Measurements from ENCODE around the gene SPEN. TPM values are rescaled to one million over a fixed set of nuclear protein-coding genes. Genes with fewer than 3 reads are reported as not detected.
A peak's percentile ranks its signal among the peaks of the same experiment; 100 is the strongest.
"Not testable (repeated sequence)": the region's sequence is repeated elsewhere in the genome, so short reads cannot be mapped to it uniquely, and the experiment has no call there.

SPEN gene
- 10 to 100 TPM; 37.0 to 41.9 TPM for total RNA-seq

- DNase-seq = peak; percentile 98
- POLR2A ChIA-PET = interaction anchor here (0.6 to 5.2 kb wide), 12 partner anchors 10 to 229 kb away, joined by 3 to 97 read pairs (median 4); partner anchors contain the start of gene ZBTB17
- Mint-ChIP-seq H3K4me3 (peak within 1 kb of the TSS; percentile 98), H3K27ac (peak within 1 kb of the TSS; percentile 93), H3K4me1 (ENCODE audit: low read depth) (peaks cover 45% of the 10 kb centered on the region), H3K36me3 (peaks cover 8% of the 10 kb centered on the region), H3K9me3 (no peaks in the 10 kb centered on the region), H3K27me3 (no peaks in the 10 kb centered on the region)
- CTCF ChIA-PET = interaction anchor here (0.8 to 2.6 kb wide), 5 partner anchors 10 to 160 kb away, joined by 3 to 17 read pairs (median 9); no protein-coding TSS in a partner anchor
- intact Hi-C loops (cut with micrococcal nuclease) = loop anchor here (1.0 to 2.0 kb wide), 4 partner anchors 12 to 320 kb away; partner anchors contain the start of genes DDI2, DNAJC16 and ZBTB17
Measured at GRCh38 chr1:15847100-15847892, at the start of gene SPEN. Gene SPEN, plus strand, starts transcription at chr1:15847707. Its CDS starts 361 bp downstream, at chr1:15848068.

GRCh38 chr1:15799004-15799867, 48.3 kb upstream of the SPEN start:
- no peak overlapping the region for H3K4me3 Mint-ChIP-seq
- POLR2A ChIA-PET = no interaction called here
- DNase-seq = peak; percentile 36
- no peak overlapping the region for H3K27ac Mint-ChIP-seq
- H3K9me3 Mint-ChIP-seq = no peaks in the 10 kb centered on the region
- H3K36me3 Mint-ChIP-seq = no peaks in the 10 kb centered on the region
- peaks cover 1% of the 10 kb centered on the region for H3K27me3 Mint-ChIP-seq
- CTCF ChIA-PET = interaction anchor here (1.0 to 2.8 kb wide), 2 partner anchors 7 to 256 kb away, joined by 4 to 15 read pairs; no protein-coding TSS in a partner anchor
- intact Hi-C loops (cut with micrococcal nuclease) = no loop called here
- peaks cover 3% of the 10 kb centered on the region for H3K4me1 Mint-ChIP-seq (ENCODE audit: low read depth)

GRCh38 chr1:15799928-15800835, 47.3 kb upstream of the SPEN start:
- H3K4me1 Mint-ChIP-seq (ENCODE audit: low read depth) = no peaks in the 10 kb centered on the region
- intact Hi-C loops (cut with micrococcal nuclease) = no loop called here
- H3K27ac Mint-ChIP-seq = no peak overlapping the region
- H3K27me3 Mint-ChIP-seq = peaks cover 1% of the 10 kb centered on the region
- CTCF ChIA-PET = interaction anchor here (2.8 kb wide), 1 partner anchor 8 kb away, joined by 15 read pairs; no protein-coding TSS in a partner anchor
- no peaks in the 10 kb centered on the region for H3K36me3 Mint-ChIP-seq
- H3K9me3 Mint-ChIP-seq = no peaks in the 10 kb centered on the region
- POLR2A ChIA-PET = no interaction called here
- DNase-seq = no peak
- no peak overlapping the region for H3K4me3 Mint-ChIP-seq

- peaks cover 1% of the 10 kb centered on the region for H3K27me3 Mint-ChIP-seq
- no peak overlapping the region for H3K4me3 Mint-ChIP-seq
- no peaks in the 10 kb centered on the region for H3K4me1 Mint-ChIP-seq (ENCODE audit: low read depth)
- no peak overlapping the region for H3K27ac Mint-ChIP-seq
- no peaks in the 10 kb centered on the region for H3K36me3 Mint-ChIP-seq
- intact Hi-C loops (cut with micrococcal nuclease) = no loop called here
- CTCF ChIA-PET = interaction anchor here (0.9 to 2.8 kb wide), 6 partner anchors 10 to 205 kb away, joined by 3 to 15 read pairs (median 6); no protein-coding TSS in a partner anchor
- DNase-seq = no peak
- POLR2A ChIA-PET = no interaction called here
- H3K9me3 Mint-ChIP-seq = no peaks in the 10 kb centered on the region
Measured at GRCh38 chr1:15802234-15802965, 45.1 kb upstream of the SPEN start.

- no peaks in the 10 kb centered on the region for H3K36me3 Mint-ChIP-seq
- H3K4me3 Mint-ChIP-seq = no peak overlapping the region
- no peaks in the 10 kb centered on the region for H3K4me1 Mint-ChIP-seq (ENCODE audit: low read depth)
- no peaks in the 10 kb centered on the region for H3K27me3 Mint-ChIP-seq
- ChIA-PET POLR2A (no interaction called here), CTCF (interaction anchor here (1.0 to 1.9 kb wide), 7 partner anchors 11 to 280 kb away, joined by 3 to 12 read pairs (median 6); no protein-coding TSS in a partner anchor)
- no peaks in the 10 kb centered on the region for H3K9me3 Mint-ChIP-seq
- intact Hi-C loops (cut with micrococcal nuclease) = loop anchor here (1.0 kb wide), 1 partner anchor 191 kb away; no protein-coding TSS in a partner anchor
- no peak overlapping the region for H3K27ac Mint-ChIP-seq
- DNase-seq = peak; percentile 32
Measured at GRCh38 chr1:15803380-15803779, 44.1 kb upstream of the SPEN start.

GRCh38 chr1:15804060-15804459, 43.4 kb upstream of the SPEN start:
- Mint-ChIP-seq H3K9me3 (no peaks in the 10 kb centered on the region), H3K4me3 (no peak overlapping the region), H3K27me3 (no peaks in the 10 kb centered on the region), H3K27ac (no peak overlapping the region), H3K36me3 (no peaks in the 10 kb centered on the region), H3K4me1 (ENCODE audit: low read depth) (no peaks in the 10 kb centered on the region)
- POLR2A ChIA-PET = no interaction called here
- DNase-seq = no peak
- CTCF ChIA-PET = interaction anchor here (1.0 to 1.9 kb wide), 7 partner anchors 11 to 279 kb away, joined by 3 to 12 read pairs (median 6); no protein-coding TSS in a partner anchor
- intact Hi-C loops (cut with micrococcal nuclease) = no loop called here

GRCh38 chr1:15807121-15807520, 40.4 kb upstream of the SPEN start:
- POLR2A ChIA-PET = no interaction called here

GRCh38 chr1:15807549-15807948, 40.0 kb upstream of the SPEN start, which contains the start of gene UQCRHL:
Gene UQCRHL, minus strand, starts transcription at chr1:15807649. Its CDS starts 0 bp downstream, at chr1:15807649.
- DNase-seq, POLR2A ChIA-PET: not testable (repeated sequence)

More at GRCh38 chr1:15807121-15807520, 40.4 kb upstream of the SPEN start:
- intact Hi-C loops (cut with micrococcal nuclease) = no loop called here
- CTCF ChIA-PET = interaction anchor here (1.0 to 2.0 kb wide), 2 partner anchors 15 to 16 kb away, joined by 3 to 6 read pairs; no protein-coding TSS in a partner anchor
- no peak for DNase-seq
- Mint-ChIP-seq H3K4me1 (ENCODE audit: low read depth) (no peaks in the 10 kb centered on the region), H3K9me3 (no peaks in the 10 kb centered on the region), H3K4me3 (no peak overlapping the region), H3K36me3 (no peaks in the 10 kb centered on the region), H3K27me3 (no peaks in the 10 kb centered on the region), H3K27ac (no peak overlapping the region)

GRCh38 chr1:15808955-15809354, 38.6 kb upstream of the SPEN start:
- no peaks in the 10 kb centered on the region for H3K9me3 Mint-ChIP-seq
- H3K4me3 Mint-ChIP-seq = no peak overlapping the region
- ChIA-PET CTCF (interaction anchor here (1.2 to 2.0 kb wide), 2 partner anchors 17 to 200 kb away, joined by 4 to 6 read pairs; no protein-coding TSS in a partner anchor), POLR2A (no interaction called here)
- no peaks in the 10 kb centered on the region for H3K36me3 Mint-ChIP-seq
- intact Hi-C loops (cut with micrococcal nuclease) = no loop called here
- no peak for DNase-seq
- no peaks in the 10 kb centered on the region for H3K4me1 Mint-ChIP-seq (ENCODE audit: low read depth)
- no peak overlapping the region for H3K27ac Mint-ChIP-seq
- no peaks in the 10 kb centered on the region for H3K27me3 Mint-ChIP-seq

More at GRCh38 chr1:15807549-15807948, 40.0 kb upstream of the SPEN start, which contains the start of gene UQCRHL:
- H3K4me3 Mint-ChIP-seq; H3K4me1 Mint-ChIP-seq (ENCODE audit: low read depth); H3K27ac Mint-ChIP-seq; H3K36me3 Mint-ChIP-seq; intact Hi-C loops (cut with micrococcal nuclease); H3K9me3 Mint-ChIP-seq; H3K27me3 Mint-ChIP-seq: not testable (repeated sequence)
- CTCF ChIA-PET = interaction anchor here (1.2 to 2.0 kb wide), 2 partner anchors 16 to 202 kb away, joined by 4 to 6 read pairs; no protein-coding TSS in a partner anchor

- H3K9me3 Mint-ChIP-seq = no peaks in the 10 kb centered on the region
- no peak overlapping the region for H3K27ac Mint-ChIP-seq
- ChIA-PET POLR2A (no interaction called here), CTCF (interaction anchor here (1.1 kb wide), 1 partner anchor 18 kb away, joined by 5 read pairs; no protein-coding TSS in a partner anchor)
- no peak overlapping the region for H3K4me3 Mint-ChIP-seq
- no peak for DNase-seq
- no peaks in the 10 kb centered on the region for H3K36me3 Mint-ChIP-seq
- H3K27me3 Mint-ChIP-seq = no peaks in the 10 kb centered on the region
- no peaks in the 10 kb centered on the region for H3K4me1 Mint-ChIP-seq (ENCODE audit: low read depth)
- intact Hi-C loops (cut with micrococcal nuclease) = no loop called here
Measured at GRCh38 chr1:15810073-15810472, 37.4 kb upstream of the SPEN start.
